ENCODE data around the gene APAF1.

DNA sequence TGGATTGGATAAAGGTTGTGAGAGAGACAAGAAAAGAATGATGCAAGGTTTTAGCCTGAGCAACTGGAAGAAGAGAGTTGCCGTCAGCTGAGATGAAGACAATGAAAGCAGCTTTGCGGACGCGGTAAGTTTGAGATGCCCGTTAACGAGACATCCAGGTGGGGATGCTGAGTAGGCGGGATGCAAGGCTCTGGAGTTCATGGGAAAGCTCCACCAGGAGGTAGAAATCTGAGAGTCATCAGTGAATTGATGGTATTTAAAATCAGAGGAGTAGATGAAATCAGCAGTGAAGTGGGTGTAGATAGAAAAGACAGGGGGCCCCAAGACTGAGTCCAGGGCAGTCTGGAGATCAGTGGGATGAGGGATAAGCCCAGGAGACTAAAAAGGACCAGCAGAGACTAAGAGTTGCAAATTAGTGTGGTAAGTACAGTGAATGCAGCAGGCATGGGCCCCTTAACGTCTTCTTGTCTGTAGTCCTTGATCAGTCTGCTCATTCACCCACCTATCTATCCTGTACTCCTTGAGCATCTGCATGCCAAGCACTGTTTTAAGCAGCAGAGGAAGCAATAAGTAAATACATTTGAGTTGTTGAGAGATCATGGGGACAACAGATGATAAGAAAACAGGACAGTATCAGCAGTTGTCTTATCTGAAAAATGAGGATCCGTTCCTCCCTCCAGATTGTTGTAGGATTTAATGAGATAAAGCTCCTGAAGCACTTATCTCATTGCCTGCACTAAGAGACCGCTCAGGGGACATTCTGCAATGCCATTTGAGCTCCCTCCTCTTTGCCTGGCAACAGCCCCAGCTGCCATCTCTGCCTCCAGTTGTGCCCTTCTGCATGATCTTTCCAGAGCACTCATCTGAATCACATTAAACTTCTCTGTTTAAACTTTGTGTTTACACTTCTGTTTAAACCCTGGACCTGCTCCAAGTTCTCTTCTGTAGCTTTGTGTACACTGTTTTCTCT lies 91.5 kb downstream of the APAF1 start:
- TF ChIP-seq, protein P1, sequence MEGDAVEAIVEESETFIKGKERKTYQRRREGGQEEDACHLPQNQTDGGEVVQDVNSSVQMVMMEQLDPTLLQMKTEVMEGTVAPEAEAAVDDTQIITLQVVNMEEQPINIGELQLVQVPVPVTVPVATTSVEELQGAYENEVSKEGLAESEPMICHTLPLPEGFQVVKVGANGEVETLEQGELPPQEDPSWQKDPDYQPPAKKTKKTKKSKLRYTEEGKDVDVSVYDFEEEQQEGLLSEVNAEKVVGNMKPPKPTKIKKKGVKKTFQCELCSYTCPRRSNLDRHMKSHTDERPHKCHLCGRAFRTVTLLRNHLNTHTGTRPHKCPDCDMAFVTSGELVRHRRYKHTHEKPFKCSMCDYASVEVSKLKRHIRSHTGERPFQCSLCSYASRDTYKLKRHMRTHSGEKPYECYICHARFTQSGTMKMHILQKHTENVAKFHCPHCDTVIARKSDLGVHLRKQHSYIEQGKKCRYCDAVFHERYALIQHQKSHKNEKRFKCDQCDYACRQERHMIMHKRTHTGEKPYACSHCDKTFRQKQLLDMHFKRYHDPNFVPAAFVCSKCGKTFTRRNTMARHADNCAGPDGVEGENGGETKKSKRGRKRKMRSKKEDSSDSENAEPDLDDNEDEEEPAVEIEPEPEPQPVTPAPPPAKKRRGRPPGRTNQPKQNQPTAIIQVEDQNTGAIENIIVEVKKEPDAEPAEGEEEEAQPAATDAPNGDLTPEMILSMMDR (IDR thresholded peaks at IDR 0.05; ENCODE audit: extremely low read depth in 1 of 2, insufficient read depth in 1 of 2, low read depth in 1 of 2, low read length in 2 of 2): no peak
- TF ChIP-seq MYC (IDR thresholded peaks at IDR 0.05; ENCODE audit: low read depth, low read length) (no peak), POLR2A (IDR thresholded peaks at IDR 0.05; ENCODE audit: low read depth, low read length) (no peak), POLR2AphosphoS5 (IDR thresholded peaks at IDR 0.05; ENCODE audit: insufficient read depth, low read depth, low read length) (no peak), JUN (IDR thresholded peaks at IDR 0.05; ENCODE audit: borderline replicate concordance, insufficient read depth, insufficient read length, low read depth) (no peak)
- TF ChIP-seq, protein P2, sequence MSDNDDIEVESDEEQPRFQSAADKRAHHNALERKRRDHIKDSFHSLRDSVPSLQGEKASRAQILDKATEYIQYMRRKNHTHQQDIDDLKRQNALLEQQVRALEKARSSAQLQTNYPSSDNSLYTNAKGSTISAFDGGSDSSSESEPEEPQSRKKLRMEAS (IDR thresholded peaks at IDR 0.05; ENCODE audit: insufficient read depth, insufficient read length): no peak
